Measurements from ENCODE around the gene LRRC61.

Gene LRRC61

GRCh38 chr7:150342121-150342408 lies 18.9 kb downstream of the LRRC61 start:
- intact Hi-C loops (cut with DNase I) = no loop called here
- DNase-seq = no peak

- intact Hi-C loops (cut with DNase I) = no loop called here
These were observed 20.1 kb downstream of the LRRC61 start for GRCh38 chr7:150343225-150343624.

GRCh38 chr7:150344299-150344698 lies 21.1 kb downstream of the LRRC61 start:
- DNase-seq = no peak
- intact Hi-C loops (cut with DNase I) = no loop called here

More at GRCh38 chr7:150343225-150343624, 20.1 kb downstream of the LRRC61 start:
- DNase-seq = no peak

GRCh38 chr7:150345012-150345411 lies 21.9 kb downstream of the LRRC61 start:
- DNase-seq = no peak
- intact Hi-C loops (cut with DNase I) = no loop called here

GRCh38 chr7:150346922-150347321 lies 23.8 kb downstream of the LRRC61 start:
- DNase-seq = no peak
- intact Hi-C loops (cut with DNase I) = no loop called here

GRCh38 chr7:150351587-150352194 lies 28.5 kb downstream of the LRRC61 start:
- DNase-seq = no peak
- intact Hi-C loops (cut with DNase I) = no loop called here

- intact Hi-C loops (cut with DNase I) = no loop called here
These were observed 32.5 kb downstream of the LRRC61 start for GRCh38 chr7:150355666-150356059.

GRCh38 chr7:150356265-150356897 lies 33.2 kb downstream of the LRRC61 start:
- no peak for DNase-seq

More at GRCh38 chr7:150355666-150356059, 32.5 kb downstream of the LRRC61 start:
- no peak for DNase-seq

GRCh38 chr7:150357270-150357669 lies 34.1 kb downstream of the LRRC61 start:
- DNase-seq = no peak

More at GRCh38 chr7:150356265-150356897, 33.2 kb downstream of the LRRC61 start:
- intact Hi-C loops (cut with DNase I) = no loop called here

GRCh38 chr7:150357771-150358427 lies 34.7 kb downstream of the LRRC61 start:
- intact Hi-C loops (cut with DNase I) = loop anchor here (2.0 kb wide), 1 partner anchor 33 kb away; no protein-coding TSS in a partner anchor
- DNase-seq = no peak

More at GRCh38 chr7:150357270-150357669, 34.1 kb downstream of the LRRC61 start:
- intact Hi-C loops (cut with DNase I) = no loop called here

- intact Hi-C loops (cut with DNase I) = loop anchor here (2.0 kb wide), 1 partner anchor 32 kb away; no protein-coding TSS in a partner anchor
- DNase-seq = no peak
These were observed 35.3 kb downstream of the LRRC61 start for GRCh38 chr7:150358433-150358832.

- no peak for DNase-seq
- intact Hi-C loops (cut with DNase I) = loop anchor here (2.0 kb wide), 1 partner anchor 32 kb away; no protein-coding TSS in a partner anchor
These were observed 36.0 kb downstream of the LRRC61 start for GRCh38 chr7:150358988-150359621.

- intact Hi-C loops (cut with DNase I) = loop anchor here (2.0 kb wide), 1 partner anchor 31 kb away; no protein-coding TSS in a partner anchor
- DNase-seq = no peak
These were observed 36.6 kb downstream of the LRRC61 start for GRCh38 chr7:150359622-150360362.

GRCh38 chr7:150360363-150361058 lies 37.4 kb downstream of the LRRC61 start:
- intact Hi-C loops (cut with DNase I) = no loop called here
- DNase-seq = no peak

GRCh38 chr7:150361402-150361801 lies 38.2 kb downstream of the LRRC61 start:
- intact Hi-C loops (cut with DNase I) = no loop called here
- DNase-seq = no peak

- no peak for DNase-seq
- intact Hi-C loops (cut with DNase I) = no loop called here
These were observed 38.9 kb downstream of the LRRC61 start for GRCh38 chr7:150361807-150362621.

GRCh38 chr7:150363370-150363769 lies 40.2 kb downstream of the LRRC61 start:
- no peak for DNase-seq
- intact Hi-C loops (cut with DNase I) = no loop called here

- intact Hi-C loops (cut with DNase I) = no loop called here
- no peak for DNase-seq
These were observed 40.7 kb downstream of the LRRC61 start for GRCh38 chr7:150363872-150364271.

Measured in head of caudate nucleus (tissue), 42 donors.